HG02938 (cell line): ENCODE results near the gene DACT3.
"Not testable (repeated sequence)": the region's sequence is repeated elsewhere in the genome, so short reads cannot be mapped to it uniquely, and the experiment has no call there.

Experiments used
- ATAC-seq: cut with Tn5 transposase; IDR thresholded peaks from one replicate; pipeline ENCODE4 v1.9.1; 2021; ENCODE audit warnings: mild to moderate bottlenecking, moderate library complexity; ENCODE audit not compliant: unreplicated experiment

DACT3 gene

GRCh38 chr19:46634656-46635218 lies 26.2 kb downstream of the DACT3 start:
- no peak for ATAC-seq

DNA sequence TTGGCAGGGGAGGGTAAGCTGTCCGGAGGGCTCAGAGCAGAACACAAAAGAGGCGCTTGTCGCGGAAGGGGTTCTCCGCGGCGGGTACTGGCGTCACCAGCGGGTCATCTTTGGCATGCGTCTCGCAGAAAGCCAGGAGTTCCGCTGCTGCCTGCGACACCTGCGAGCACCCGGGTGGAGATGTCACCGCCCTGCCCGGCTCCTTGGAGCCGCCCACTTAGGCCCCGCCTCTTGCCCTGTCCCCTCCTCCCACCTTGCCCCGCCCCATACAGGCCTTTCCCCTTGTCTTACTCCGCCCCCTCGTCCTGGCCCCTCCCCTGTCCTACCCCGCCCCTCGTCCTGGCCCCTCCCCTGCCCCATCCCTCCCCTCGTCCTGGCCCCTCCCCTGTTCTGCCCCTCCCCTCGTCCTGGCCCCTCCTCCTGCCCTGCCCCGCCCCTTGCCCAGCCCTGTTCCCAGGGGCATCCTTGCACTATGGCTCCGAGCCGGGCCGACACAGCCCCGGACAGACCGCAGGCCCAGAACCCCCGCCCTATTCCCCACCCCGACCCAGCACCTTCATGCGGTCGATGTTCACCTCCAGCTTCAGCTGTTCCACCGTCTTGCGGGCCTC lies 26.8 kb downstream of the DACT3 start:
- peak; percentile 39 for ATAC-seq

GRCh38 chr19:46633130-46633529 lies 27.9 kb downstream of the DACT3 start:
- no peak for ATAC-seq

- ATAC-seq = no peak
Observed at GRCh38 chr19:46631481-46631880, 29.5 kb downstream of the DACT3 start.

- no peak for ATAC-seq
Observed at GRCh38 chr19:46630586-46631205, 30.3 kb downstream of the DACT3 start.

DNA sequence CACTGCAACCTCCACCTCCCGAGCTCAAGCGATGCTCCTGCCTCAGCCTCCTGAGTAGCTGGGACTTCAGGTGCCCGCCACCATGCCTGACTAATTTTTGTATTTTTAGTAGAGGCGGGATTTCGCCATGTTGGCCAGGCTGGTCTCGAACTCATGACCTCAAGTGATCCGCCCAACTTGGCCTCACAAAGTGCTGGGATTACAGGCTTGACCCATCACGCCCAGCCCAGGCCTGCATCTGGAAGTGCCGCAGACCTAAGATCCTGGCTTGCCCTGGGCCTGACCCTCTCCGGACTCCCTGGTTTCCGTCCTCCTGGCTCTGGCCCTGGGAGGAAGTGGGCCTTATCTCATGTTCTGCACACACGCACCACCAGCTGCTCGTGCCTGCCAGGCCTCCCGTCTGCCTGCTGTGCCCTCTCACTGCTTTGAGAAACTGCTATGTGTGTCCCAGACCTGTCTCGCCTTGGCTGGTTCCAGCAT lies 31.4 kb downstream of the DACT3 start:
- ATAC-seq = no peak

DNA sequence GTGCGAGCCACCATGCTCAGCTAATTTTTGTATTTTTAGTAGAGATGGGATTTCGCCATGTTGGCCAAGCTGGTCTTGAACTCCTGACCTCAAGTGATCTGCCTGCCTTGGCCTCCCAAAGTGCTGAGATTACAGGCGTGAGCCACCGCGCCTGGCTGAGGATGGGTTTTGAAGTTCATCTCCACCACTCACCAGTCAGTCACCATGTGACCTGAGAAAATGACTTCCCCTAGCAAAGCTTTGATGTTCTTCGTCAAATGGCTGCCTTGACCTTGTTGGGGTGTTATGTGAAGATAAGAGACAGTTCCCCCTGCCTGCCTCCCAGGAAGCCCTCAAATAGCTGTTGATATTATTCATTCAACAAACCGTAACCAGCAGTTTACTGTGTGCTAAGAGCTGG lies 32.0 kb downstream of the DACT3 start:
- not testable (repeated sequence) for ATAC-seq

DNA sequence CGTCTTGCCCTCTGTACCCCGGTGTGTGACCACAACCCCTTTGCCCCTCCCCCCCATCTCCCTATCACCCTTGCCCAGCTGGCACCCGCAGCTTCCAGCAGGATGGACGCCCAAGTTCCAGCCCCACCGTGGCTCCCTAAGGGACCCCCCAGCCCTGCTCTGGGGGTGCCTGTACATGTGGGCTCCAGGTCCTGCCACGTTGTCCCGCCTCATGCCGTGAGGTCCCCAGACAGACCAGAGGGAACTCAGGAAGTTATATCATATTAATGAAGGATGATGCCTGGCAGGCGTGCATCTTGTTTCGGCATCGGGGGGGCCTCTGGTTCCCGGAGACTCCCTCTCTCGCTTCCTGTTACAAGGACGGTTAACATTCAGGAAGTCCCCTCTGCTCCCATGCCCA lies 34.5 kb downstream of the DACT3 start:
- no peak for ATAC-seq

DNA sequence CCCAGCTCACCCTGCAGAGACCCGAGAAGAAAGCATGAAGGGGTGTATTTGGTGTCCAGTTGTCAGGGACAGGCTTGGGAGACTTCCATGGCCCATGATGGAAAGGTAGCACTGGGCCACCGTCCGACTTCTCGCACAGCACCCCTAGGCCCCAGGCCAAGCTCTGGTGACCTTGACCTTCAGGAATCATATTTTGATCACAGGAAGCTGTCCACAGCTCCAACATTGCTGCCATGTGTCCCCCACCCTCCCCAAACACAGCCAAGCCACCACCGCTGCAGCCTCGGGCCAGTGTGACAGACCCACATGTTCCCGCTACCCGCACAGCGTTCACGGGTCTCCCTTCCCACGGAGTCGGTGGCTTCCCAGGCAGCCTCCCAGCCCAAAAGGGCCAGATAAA lies 35.3 kb downstream of the DACT3 start:
- no peak for ATAC-seq

DNA sequence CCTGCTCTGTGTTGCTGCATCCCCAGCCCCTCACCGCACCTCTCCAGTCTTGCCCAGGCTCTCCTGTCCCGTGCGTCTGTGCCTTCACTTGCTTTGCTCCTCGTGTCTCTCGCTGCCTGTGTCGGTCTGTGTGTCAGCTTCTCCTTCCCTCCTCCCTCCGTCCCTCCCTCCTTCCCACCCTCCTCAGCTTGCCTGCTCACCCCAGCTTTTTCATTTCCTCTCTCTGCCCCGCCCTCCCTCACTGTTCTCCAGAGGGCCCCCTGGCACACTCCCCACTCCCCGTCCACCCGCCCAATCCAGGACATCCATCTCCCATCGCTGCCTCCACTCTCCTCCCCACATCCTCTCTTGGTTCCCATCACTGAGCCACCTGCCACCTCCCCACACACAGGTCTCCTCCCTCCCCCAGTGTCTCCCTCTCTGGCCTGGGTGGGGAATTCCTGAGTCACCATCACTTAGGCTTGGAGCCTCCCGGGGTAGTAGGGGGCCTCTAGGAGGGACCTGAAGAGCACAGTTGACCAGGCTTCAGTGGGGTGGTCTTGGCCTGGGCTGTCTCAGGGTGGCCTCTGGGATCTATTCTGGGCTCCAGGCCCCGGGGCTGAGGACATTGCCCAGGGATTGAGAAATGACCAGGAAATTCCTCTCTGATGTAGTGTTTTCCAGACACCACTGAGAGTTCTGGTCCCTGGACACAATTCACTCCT lies 35.9 kb downstream of the DACT3 start, which contains the start of gene PTGIR:
Gene PTGIR, minus strand, starts transcription at position 132 of the 704 bp plus-strand sequence. CDS start 864 bp downstream, outside the sequence.
- no peak for ATAC-seq

DNA sequence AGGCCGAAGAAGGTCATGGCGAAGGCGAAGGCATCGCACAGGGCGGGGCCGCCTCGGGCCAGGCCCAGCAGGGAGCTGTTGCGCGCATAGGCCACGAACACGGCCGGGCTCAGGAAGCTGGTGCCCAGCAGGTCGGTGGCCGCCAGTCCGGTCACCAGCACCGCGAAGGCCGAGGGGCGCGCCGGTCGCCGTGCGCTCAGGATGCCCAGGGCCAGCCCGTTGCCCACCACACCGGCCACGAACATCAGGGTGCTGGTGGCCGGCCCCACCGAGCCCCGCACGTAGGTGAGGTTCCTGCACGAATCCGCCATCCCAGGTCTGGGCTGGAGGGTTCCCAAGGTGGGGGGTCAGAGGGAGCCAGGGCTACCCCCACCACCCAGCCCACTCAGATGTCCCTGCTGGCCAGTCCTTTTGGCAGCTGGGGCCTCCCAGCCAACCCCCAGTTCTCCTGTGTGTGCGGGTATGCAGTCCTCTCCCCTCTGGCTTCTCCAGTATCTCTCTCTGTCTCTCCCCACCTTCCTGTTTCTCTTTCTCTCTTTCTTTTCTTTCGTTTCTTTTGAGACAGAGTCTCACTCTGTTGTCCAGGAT lies 37.0 kb downstream of the DACT3 start:
- ATAC-seq = no peak

DNA sequence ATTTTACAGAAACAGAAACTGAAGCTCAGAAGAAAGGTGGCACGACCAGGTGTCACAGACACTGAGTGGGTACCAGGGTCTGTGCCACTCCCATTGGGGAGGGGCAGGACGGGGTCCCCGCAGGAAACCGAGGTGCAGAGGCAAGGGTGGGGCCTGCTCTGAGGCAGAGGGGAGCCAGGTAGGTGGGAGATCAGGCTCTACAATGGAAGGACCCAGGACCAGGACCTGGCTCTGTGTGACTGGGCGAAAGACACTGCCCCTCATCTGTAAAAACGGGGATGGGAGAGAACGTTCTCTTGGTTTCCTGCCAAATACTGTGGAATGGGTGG lies 38.9 kb downstream of the DACT3 start:
- ATAC-seq = no peak

DNA sequence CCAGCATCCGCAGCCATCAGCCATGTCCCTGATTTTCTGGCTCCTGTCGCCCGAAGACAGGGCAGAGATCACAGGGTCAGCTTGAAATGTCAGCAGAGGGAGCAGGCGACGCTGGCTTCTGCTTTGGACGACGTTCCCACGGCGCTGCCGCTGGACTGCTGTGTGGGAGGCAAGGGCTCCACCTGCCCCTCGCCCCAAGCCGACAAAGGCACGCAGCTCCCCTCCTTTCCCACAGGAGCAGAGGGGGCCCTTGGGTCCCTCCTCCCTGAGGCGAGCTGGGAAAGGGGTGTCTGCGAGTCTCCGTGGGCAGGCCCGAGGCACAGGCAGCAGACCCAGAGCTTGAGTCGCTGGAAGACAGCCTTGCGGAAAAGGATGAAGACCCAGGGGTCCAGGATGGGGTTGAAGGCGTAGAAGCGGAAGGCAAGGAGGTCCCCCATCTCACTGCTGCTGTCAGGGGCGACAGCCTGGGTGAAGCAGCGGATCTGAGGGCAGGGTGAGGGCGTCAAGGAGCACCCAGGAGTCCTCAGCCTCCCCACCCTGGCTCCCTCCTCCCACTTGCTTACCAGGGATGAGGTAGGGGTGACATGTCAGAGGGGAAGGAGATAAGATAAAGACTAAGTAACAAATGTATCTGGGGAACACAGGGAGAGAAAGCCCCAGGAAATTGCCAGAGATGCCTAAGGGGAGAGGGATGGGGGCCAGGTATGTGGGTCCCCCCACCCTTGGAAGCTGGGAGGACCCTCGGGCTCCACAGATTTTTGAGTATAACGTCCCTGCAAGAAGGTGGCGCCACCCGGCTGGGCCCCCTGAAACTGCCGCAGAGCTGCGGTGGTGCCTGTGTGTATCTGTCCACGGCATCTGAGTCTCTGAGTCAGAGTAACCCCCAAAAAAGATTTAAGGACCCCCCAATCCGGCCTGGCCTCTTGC lies 39.5 kb downstream of the DACT3 start:
- ATAC-seq = no peak

DNA sequence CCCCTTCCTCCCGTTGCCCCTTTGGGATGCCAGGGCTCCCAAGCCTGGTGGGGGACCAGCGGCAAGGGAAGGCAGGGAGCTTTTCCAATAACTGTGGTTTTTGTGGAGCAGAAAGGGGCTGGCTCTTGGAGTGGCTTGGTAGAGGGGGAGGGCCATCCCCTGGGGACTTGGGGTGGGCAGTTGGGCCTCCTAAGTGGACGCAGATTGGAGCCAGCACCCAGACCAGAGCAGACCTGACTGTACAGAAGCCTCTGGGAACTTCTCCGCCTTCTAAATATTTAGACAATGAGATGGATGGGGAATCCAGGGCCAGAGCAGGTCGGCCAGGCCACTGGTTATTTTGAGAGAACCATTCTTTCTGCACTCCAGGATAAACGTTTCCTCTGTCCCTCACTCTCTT lies 40.3 kb downstream of the DACT3 start:
- no peak for ATAC-seq

DNA sequence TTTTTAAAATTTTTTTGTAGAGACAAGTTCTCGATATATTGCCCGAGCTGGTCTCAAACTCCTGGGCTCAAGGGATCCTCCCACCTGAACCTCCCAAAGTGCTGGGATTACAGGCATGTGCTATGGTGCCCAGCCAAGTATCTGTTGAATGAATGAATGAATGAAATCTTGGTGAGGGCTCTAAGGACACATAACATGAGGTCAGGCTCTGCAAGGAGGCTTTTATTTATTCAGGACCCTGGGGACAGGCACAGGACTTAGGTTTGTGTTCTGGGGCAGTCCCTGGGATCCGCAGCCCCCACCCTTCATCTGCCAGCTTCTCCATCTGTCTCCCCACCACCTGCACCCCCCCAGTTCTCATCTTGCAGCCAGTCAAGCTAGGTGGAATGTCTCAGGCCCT lies 40.7 kb downstream of the DACT3 start:
- ATAC-seq = no peak

GRCh38 chr19:46618670-46619231 lies 42.2 kb downstream of the DACT3 start:
- ATAC-seq = no peak

- no peak for ATAC-seq
Observed at GRCh38 chr19:46617601-46618000, 43.4 kb downstream of the DACT3 start.

DNA sequence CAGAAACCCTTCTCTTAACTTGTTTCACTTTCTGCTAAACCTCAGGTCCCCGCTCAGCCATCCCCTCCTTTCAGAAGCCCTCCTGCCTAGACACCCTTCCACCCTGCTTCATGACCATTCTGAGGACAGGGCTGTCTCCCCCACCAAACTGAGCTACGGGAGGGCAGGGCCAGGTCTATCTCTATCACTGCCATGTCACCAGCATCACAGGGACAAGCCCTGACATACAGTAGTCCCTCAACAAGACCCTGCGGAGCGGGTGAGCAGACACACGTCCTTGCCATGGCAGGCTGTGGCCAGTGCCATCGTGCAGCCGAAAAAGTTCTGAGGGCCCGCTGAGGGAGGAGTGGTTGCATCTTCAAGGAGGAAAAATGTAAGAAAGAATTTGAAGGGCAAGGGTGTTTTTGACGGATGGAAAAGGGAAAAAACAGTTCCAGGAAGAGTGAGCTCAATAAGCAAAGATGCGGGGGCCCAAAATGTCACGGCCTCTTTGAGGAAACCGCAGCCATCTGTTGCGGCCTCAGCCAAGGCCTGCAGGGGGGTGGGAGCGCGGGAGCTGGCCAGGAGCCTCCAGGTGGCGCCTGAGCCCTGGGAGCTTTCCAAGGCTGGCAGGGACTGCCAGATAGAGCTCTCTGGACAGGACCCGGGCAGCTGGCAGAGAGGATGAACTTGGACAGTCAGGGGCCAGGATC lies 44.2 kb downstream of the DACT3 start:
- ATAC-seq = no peak

GRCh38 chr19:46615966-46616365 lies 45.0 kb downstream of the DACT3 start:
- no peak for ATAC-seq
